ENCODE measurements around the gene ANKRD55.

GRCh38 chr5:56250011-56250410 is 16.9 kb upstream of the ANKRD55 start:
- TF ChIP-seq CTCF (conservative IDR thresholded peaks at IDR 0.05; ENCODE audit: low read length) = no peak
- TF ChIP-seq EZH2phosphoT487 (IDR thresholded peaks at IDR 0.05; ENCODE audit: borderline replicate concordance, low read depth, low read length) = no peak
